ENCODE results near the gene MS4A15.
A peak's percentile ranks its signal among the peaks of the same experiment; 100 is the strongest.
"Not testable (repeated sequence)": the region's sequence is repeated elsewhere in the genome, so short reads cannot be mapped to it uniquely, and the experiment has no call there.

MS4A15 gene, protein sequence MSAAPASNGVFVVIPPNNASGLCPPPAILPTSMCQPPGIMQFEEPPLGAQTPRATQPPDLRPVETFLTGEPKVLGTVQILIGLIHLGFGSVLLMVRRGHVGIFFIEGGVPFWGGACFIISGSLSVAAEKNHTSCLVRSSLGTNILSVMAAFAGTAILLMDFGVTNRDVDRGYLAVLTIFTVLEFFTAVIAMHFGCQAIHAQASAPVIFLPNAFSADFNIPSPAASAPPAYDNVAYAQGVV

DNA sequence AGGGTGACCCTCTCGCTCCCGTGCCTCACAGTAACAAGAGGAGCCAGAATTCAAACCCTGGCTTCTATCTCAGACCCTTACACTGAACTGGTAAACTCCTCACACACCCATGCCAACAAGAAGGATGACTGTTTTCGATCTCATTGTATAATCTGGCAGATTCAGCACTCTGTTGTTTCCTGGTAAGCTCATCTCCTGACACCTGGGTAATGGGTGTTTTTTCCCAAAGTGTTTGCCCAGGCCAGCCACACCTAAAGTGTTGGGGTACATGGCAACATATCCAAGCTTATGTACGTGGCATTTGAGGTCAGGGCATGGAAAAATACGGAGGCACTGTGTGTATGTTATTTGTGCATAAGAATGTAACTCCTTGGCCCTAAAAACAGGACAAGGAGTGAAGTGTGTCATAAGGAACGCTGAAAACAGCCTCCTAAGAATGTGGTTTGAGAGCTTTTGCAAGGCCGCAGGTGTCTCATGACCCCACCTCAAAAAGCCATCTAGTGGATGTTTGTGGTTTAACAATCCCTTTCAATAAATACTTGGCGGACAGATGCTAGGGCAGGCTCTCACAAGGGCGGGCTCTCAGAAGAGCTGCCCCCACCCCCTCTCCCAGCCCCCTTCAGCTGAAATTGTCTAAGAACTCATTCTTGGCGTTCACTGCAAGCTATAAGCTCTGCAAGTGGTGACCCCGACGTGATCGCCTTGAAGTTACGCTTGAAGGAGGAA, at the start of gene MS4A15:
Gene MS4A15 (plus strand): TSS at position 561 of the 726 bp plus-strand sequence. CDS start 6,867 bp downstream, outside the sequence.
- peak; percentile 38 for DNase-seq

DNA sequence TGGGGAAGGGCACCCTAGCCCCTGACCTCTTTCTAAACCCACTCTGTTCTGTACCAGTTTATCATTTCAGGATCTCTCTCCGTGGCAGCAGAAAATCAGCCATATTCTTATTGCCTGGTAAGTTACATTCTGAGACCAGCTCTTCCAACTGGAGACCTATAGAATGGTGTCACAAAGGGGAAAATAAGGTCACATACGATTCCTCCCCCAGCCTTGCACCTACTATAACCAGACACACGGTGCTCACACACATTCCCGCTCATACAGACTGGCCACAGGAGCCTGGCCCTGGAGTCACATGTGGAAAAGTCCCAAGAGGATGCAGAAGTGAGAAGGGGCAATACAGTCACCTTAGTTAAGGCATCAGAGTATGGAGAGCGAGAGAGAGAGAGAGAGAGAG, 49.7 kb upstream of the MS4A15 start:
- no peak for DNase-seq

DNA sequence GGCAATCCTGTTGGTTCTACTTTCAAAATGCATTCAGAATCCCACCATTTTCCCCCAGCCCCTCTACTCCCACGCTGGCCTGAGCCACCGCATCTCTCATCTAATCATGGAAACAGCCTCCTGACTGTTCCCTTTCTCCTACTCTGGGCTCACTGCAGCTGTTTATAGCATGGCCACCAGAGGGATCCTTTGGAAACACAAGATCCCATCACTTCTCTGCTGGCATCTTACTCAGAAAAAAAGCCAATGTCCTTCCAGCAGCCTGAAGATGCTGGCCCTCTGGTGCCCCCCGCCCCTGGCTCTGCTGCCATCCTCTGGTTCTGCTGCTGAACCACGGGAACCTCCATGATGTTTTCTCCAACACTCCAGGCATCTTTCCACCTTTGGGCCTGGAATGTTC, 46.2 kb upstream of the MS4A15 start:
- no peak for DNase-seq

DNA sequence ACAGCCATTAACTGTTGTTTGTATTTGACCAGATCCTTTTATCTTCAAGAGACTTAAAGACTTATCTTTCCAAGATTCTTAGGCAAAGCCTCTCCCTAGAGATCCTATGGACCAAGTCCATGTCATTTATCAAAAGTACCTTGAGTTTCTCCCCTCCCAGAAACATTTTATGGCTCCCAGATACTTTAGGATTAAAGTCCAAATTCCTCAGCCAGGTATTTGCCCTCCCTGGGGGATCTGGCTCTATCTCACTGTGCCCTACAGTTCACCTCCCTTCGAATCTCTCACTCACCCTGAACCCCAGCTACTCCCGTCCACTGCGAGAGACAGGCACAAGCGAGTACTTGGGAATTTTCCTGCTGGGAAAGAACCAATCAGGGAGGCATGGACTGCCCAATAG, 45.4 kb upstream of the MS4A15 start:
- DNase-seq, result no peak

DNA sequence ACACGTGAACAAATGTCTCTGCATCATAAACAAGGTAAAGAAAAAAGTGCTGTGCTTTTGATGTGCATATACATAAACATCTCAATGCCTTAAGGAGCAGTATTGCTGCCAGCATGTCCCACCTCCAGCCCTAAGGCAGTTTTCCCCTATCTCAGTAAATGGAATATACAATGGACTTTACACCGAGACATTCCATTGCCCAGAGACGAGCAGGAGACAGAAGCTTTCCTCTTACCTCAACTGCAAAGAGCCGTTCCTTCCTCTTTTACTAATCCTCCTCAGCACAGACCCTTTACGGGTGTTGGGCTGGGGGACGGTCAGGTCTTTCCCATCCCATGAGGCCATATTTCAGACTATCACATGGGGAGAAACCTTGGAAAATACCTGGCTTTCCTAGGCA, 43.2 kb upstream of the MS4A15 start:
- not testable (repeated sequence) for DNase-seq

DNA sequence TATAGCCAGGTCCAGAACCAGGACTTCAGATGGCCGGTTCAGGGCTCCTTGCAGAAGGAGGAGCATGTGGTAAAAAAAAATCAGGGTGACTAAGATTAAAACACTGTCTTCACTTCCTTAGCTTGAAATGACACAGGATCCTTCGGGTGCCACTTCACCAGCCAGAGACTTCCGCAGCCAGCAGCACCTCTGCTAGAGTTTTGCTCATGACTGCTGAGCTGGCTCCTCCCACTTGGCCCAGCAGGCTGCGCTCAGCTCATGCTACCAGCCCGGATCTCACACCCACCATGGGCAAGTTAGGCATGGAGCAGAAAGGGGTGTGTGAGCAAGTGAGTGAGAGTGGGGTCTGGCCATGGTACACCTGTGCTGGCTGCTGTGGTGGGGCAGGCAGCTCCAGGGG, 38.7 kb upstream of the MS4A15 start:
- DNase-seq, result no peak

DNA sequence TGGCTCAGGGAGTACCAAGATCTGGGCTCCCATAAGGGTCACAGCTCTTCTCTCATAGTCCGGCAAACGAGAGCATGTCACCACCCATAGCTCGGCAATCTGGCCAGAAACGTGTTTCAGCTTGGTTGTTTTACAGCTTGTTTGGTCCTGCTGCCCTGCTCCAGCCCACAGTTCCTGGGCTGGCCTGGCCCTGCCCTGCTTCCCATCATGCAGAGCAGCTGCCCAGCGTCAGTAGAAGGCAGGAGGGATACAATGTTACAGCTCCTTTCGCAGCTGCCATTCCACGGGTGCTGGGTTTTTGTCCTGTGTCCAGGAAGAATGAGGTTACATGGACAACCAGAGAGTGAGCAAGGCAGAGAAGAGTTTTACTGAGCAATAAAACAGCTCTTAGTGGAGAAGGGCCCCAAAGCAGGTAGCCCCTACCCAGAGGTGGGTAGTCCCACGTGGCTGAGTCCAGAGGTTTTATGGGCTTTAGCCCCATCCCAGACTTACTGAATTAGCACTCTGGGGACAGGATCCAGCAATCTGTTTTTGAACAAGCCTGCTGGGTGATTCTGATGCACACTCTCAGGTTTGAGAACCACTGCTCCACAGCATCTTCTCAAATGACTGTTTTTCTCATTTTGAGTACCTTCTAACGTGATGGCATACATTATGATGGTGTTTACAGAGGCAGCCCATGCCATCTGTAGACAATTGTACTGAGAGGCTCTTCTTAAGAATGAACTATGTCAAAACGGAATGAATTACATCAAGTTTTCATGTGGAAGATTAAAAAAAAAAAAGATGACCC, 37.9 kb upstream of the MS4A15 start:
- no peak for DNase-seq

DNA sequence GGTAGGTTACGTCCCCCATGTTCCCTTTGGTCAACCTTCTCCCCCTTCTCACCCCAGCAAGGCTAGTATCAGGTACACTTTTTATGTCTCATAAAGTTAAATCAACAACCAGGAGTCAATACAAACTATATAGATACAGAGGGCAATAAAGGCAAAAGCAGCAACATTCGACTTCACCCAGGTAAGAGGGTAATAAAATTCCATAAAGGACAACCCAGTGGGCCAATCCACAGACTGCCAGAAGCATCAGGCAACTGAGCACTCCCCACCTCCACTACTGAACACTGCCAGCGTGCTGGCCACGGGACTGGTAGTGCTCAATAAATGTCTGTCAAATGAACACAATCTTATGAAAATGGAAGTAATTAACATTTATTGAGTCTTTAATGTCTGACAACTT, 37.3 kb upstream of the MS4A15 start:
- no peak for DNase-seq

DNA sequence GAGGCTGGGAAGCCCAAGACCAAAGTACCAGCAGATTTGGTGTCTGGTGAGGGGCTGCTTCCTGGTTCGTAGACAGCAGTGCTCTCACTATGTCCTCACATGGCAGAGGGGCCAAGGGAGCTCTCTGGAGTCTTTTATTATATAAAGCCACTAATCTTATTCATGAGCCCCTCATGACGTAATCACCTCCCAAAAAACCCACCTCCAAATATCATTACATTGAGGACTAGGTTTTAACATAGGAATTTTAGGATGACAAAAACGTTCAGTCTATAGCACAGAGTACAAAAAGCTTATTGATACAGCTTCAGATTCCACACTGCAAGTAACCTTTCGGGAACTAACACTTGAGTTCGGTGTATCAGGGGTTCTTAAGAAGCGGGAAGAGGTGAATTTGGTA, 36.2 kb upstream of the MS4A15 start:
- DNase-seq, result no peak

DNA sequence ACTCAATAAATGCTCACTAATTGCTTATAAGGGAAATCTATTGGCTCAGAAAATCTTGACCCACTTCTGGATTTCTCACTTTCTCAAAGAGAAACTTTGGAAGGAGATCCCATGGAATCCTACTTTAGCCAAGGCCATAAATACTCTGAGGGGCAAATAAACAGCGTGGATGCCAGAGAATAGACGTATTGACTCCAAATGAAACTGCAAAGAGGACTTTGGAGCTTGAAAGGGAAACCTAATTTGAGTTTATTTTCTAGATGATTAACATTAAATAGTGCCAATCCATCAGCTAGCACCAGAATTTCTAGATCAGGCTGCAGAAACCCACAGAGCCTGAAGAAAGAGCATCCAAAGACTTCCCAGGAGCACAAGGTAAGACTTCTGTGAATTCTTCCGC, 32.2 kb upstream of the MS4A15 start, which contains the start of gene MS4A18:
Gene MS4A18 (plus strand): TSS at position 301 of the 400 bp plus-strand sequence.
- no peak for DNase-seq

DNA sequence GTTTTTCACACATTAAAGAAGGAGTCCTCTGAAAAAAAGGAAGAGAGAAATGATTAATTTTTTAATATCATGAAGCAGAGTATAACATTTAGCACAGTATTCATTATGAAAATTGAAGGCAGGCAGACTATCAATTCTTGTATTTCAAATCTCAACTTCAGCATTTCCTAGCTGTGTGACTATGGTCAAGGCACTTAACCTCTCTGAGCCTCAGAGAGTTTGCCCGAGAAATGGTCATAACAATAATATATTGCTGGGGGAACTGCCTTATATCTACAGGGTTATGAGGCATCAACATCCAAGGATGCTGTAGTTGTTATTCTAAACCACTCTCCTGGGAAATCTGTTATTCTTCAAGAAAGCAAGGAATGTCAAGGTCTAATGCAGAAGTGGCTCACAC, 31.1 kb upstream of the MS4A15 start:
- DNase-seq, result no peak

DNA sequence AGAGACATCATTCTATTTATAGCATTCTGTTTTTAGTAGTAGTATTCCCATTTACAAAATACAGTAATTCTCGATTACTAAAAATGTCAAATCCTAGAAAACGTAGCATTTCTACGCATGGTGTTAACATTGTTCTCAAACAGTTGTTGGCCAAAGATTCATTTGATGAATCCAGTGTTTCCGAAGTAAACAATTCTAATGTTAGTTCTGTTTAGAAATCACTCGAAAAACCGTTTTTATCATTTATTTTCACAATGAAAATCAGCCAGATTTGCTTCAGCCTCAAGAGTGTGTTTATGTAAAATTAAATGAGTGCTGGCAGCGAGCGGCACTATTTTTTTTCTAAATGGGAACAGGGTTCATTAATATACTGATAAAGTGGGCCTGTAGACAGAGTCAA, 25.1 kb upstream of the MS4A15 start:
- DNase-seq, result no peak

DNA sequence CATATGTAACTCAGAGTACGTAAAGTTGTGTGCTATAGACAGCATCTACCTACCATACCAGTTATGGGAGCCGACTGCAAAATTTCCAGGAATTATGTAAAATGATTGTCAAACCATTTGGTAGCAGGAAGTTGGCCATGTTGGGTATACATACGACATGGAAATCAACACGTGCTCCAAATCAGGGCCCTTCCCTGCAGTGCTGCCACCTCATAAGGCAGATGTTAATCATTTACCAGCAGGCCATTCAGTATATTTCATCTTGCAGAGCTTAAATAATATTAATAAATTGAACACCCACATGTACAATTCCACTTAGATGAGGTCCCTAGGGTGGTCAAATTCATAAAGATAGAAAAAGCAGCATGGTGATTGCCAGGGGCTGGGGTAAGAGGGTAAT, 22.4 kb upstream of the MS4A15 start:
- no peak for DNase-seq

DNA sequence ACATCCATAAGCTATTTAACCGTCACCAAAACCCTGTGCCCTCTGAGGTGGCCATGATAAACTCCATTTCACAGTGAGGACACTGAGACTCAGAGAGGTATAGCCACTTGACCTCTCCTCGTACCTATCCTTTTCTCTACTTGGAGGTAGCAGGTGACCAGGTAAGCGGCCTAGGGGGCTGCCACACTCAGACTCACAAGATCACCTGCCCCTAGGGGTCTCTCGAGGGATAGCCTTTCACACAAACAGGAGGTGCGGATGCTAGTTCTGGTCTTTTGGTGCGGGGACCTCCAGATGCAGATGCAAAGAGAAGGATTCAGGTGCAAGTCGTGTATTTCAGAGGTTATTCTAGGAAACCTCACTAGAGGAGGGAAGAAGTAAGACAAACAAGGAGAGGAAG, 17.6 kb upstream of the MS4A15 start:
- no peak for DNase-seq

DNA sequence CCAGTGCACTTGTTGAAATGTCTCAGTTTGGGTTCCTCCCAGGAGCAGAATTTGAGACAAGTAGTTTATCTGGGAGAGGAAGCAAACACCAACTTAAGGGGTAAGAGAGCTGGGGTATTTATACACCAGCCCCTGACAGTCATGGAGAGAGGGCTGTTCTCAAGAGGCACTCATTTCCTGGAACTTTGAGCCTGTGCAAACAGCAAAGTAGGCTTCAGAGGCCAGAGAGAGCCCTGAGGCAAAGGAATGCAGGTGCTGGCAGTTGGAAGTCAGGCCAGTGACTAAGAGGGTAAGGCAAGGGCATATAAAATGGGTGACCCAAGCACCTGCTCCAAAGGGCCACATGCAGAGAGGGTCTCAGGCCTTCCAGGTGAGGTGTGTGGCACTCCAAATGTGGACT, 16.1 kb upstream of the MS4A15 start:
- DNase-seq, result no peak

DNA sequence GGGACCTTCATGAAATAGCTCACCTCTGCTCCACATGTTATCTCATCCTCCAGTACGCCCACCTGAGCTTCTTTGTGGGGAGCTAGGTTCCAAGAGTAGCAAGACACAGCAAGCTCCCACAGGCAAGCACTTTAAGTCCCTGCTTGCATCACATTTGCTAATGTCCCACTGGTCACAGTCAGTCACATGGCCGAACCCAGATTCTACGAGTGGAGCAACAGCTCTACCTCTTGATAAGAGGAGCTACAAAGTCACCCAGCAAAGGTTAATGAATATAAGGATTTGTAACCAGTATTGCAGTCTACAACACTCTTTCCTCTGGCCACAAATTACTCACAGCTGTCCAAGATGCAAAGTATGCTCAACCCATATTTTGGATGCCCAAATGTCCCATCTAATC, 15.2 kb upstream of the MS4A15 start:
- DNase-seq, result no peak

DNA sequence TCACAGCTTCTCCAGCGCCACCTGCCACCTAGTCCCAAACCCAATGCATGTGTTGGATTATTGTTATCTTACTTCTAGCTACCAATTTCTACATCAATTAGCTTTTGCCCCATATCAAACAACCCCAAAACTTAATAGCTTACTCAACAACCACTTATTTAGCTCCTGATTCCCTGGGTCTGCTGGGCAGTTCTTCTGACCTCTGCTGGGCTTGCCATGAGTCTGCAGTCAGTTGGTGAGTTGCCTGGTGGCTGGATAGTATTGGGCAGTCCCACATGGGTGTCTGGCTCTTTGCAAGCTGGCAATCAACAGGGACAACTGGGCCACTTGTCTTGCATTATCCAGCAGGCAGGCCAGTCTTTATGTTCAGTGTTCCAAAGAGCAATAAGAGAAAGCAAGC, 13.6 kb upstream of the MS4A15 start:
- no peak for DNase-seq

DNA sequence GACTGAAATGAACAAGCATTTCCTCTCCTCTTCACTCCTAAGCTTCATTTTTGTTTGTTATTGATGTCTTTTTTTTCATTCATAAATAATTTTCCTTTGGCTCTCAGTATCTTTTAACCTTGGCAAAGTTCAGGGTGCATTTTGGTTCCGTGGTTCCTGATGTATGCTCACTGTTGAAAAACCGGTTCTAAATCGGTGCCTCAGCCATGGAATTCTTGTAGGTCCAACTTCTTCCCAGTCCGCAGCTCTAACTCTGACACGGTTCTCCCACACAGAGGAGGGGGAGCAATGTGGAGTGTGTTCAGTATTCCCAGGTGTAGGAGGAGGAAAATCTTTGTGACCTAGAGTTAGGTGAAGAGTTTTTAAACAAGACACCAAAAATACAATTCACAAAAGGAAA, 12.6 kb upstream of the MS4A15 start:
- no peak for DNase-seq

DNA sequence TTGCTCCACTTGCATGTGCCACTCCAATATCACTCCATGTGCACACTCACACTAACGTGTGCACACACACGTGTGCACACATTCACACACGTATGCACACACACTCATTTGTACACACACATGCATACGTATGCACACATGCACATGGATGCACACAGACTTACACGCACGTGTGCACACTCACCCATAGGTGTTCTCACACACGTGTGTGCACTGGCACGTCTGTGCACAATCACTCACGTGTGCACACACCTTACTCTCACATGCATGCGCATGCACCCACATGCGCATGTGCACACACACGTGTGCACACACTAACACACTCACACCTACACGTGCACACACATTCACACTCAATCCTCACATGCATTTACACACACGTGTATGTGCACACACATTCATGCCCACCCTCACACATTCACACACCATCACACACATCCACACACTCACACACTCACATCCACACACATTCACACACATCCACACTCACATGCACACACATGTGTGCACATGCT, 9.3 kb upstream of the MS4A15 start:
- DNase-seq, result no peak

DNA sequence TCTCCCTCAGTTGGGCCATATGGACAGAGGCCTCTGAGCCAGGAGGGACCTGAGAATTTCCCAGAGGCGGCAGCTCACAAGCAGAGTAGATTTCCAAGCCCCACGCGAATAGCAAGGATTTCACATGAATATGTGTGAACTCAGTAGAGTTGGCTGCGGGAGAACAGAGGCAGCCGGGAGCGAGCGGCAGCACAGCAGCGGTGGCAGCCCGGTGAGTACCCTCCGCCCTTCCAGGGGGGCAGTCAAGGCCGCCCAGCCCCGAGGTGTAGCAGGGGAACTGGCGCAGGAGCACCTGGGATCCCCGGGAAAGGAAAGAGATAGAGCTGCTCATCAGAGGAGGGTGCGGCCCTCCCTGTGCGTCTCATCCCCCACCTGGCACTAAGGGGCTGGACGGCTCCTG, 8.4 kb upstream of the MS4A15 start:
- no peak for DNase-seq

DNA sequence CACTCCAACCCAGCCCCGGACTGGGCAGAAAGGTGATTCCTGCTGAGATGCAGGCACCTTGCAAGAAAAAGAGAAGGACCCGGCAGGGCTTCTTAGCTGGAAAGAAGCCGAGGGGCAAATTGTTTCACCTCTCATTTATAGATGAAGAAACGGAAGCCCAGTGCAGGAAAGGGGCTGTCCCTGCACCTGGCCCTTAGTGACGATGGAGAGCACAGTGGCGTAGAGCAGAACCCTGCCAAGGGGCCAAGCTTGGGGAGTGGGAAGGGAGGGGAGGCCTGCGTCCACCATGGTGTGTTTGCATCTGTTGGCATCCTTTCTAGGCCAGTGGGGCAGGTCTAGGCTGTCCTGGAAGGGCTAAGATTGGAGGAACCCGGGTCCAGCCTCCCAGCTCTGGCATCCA, 7.8 kb upstream of the MS4A15 start:
- DNase-seq, result no peak

DNA sequence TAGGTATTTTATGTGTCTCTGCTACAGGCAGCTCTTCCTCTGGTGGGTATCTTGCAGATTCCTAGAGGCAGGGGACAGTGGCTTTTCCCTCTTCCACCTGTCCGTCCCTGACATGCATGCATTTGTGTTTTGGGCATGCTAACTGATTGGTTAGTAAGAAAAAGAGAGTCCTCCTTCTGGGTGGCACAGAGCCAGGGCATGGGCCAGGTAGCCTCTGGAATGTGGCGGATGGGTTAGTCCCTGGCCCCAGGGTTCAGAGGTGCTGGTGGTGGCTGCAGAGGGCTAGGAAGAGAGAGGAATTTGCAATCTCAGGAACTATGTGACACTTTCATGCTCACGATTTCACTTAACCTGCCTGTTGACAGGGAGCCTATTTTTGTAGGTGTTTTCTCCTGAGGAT, 5.8 kb upstream of the MS4A15 start:
- DNase-seq, result no peak

DNA sequence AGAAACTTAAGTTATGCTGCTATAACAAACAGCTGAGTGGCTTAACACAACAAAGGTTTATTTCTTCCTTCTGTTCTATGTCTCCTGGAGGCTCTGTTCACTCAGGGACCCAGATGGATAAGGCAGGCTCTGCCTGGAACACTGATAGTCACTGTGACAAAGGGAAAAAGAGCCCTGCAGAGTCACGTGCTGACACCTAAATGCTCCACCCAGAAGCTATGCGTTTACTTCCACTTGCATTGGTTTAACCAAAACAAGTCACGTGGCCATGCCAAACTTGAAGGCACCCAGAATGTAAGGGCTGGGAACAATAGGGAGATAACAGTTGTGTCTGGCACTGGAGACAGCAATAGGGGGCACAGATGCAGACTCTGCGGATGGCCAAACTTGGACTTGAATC, 3.4 kb upstream of the MS4A15 start:
- DNase-seq, result peak; percentile 7

DNA sequence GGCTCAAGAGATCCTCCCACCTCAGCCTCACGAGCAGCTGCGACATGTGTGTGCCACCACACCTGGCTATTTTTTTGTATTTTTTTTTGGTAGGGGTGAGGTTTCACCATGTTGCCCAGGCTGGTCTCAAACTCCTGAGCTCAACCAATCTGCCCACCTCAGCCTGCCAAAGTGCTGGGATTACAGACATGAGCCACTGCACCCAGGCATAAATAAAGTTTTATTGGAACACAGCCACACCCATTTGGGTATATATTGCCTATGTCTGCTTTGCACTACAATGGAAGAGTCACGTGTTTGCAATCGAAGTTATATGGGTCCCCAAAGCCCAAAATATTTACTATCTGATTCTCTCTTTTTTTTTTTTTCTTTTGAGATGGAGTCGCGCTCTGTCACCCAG, 1.8 kb upstream of the MS4A15 start:
- DNase-seq, result no peak
